ENCODE measurements around the gene TMEM120B.
"Not testable (repeated sequence)": the region's sequence is repeated elsewhere in the genome, so short reads cannot be mapped to it uniquely, and the experiment has no call there.

Gene TMEM120B

GRCh38 chr12:121705514-121705913 is 7.0 kb upstream of the TMEM120B start:
- in situ Hi-C loops (cut with HindIII; ENCODE audit: low pct_ligation_motif_present, low pct_unique_long_range_greater_than_20kb, low sequenced_read_pairs): no loop called here
- no peak for DNase-seq

- in situ Hi-C loops (cut with HindIII; ENCODE audit: low pct_ligation_motif_present, low pct_unique_long_range_greater_than_20kb, low sequenced_read_pairs): no loop called here
- no peak for DNase-seq
These were observed 4.1 kb upstream of the TMEM120B start for GRCh38 chr12:121708313-121709063.

GRCh38 chr12:121709064-121709424 is 3.5 kb upstream of the TMEM120B start:
- in situ Hi-C loops (cut with HindIII; ENCODE audit: low pct_ligation_motif_present, low pct_unique_long_range_greater_than_20kb, low sequenced_read_pairs); DNase-seq: not testable (repeated sequence)

- in situ Hi-C loops (cut with HindIII; ENCODE audit: low pct_ligation_motif_present, low pct_unique_long_range_greater_than_20kb, low sequenced_read_pairs): no loop called here
- DNase-seq: peak; percentile 30
These were observed 3.0 kb upstream of the TMEM120B start for GRCh38 chr12:121709478-121709961.

- in situ Hi-C loops (cut with HindIII; ENCODE audit: low pct_ligation_motif_present, low pct_unique_long_range_greater_than_20kb, low sequenced_read_pairs): no loop called here
- DNase-seq: peak; percentile 32
These were observed 977 bp upstream of the TMEM120B start for GRCh38 chr12:121711361-121712189.

GRCh38 chr12:121712190-121712460 is 427 bp upstream of the TMEM120B start:
- in situ Hi-C loops (cut with HindIII; ENCODE audit: low pct_ligation_motif_present, low pct_unique_long_range_greater_than_20kb, low sequenced_read_pairs): no loop called here
- DNase-seq: no peak

GRCh38 chr12:121713257-121713777 is 765 bp downstream of the TMEM120B start:
- in situ Hi-C loops (cut with HindIII; ENCODE audit: low pct_ligation_motif_present, low pct_unique_long_range_greater_than_20kb, low sequenced_read_pairs): no loop called here
- no peak for DNase-seq

- in situ Hi-C loops (cut with HindIII; ENCODE audit: low pct_ligation_motif_present, low pct_unique_long_range_greater_than_20kb, low sequenced_read_pairs): no loop called here
- DNase-seq: no peak
These were observed 1.2 kb downstream of the TMEM120B start for GRCh38 chr12:121713793-121714192.

- DNase-seq; in situ Hi-C loops (cut with HindIII; ENCODE audit: low pct_ligation_motif_present, low pct_unique_long_range_greater_than_20kb, low sequenced_read_pairs): not testable (repeated sequence)
These were observed 2.5 kb downstream of the TMEM120B start for GRCh38 chr12:121715055-121715454.

GRCh38 chr12:121715862-121716435 is 3.4 kb downstream of the TMEM120B start:
- in situ Hi-C loops (cut with HindIII; ENCODE audit: low pct_ligation_motif_present, low pct_unique_long_range_greater_than_20kb, low sequenced_read_pairs): no loop called here
- no peak for DNase-seq

- in situ Hi-C loops (cut with HindIII; ENCODE audit: low pct_ligation_motif_present, low pct_unique_long_range_greater_than_20kb, low sequenced_read_pairs): no loop called here
- DNase-seq: no peak
These were observed 4.6 kb downstream of the TMEM120B start for GRCh38 chr12:121717041-121717699.

GRCh38 chr12:121718653-121719239 is 6.2 kb downstream of the TMEM120B start:
- in situ Hi-C loops (cut with HindIII; ENCODE audit: low pct_ligation_motif_present, low pct_unique_long_range_greater_than_20kb, low sequenced_read_pairs): no loop called here
- DNase-seq: no peak

GRCh38 chr12:121719926-121720414 is 7.4 kb downstream of the TMEM120B start:
- in situ Hi-C loops (cut with HindIII; ENCODE audit: low pct_ligation_motif_present, low pct_unique_long_range_greater_than_20kb, low sequenced_read_pairs): no loop called here
- peak; percentile 94 for DNase-seq

GRCh38 chr12:121720762-121721161 is 8.2 kb downstream of the TMEM120B start:
- no peak for DNase-seq
- in situ Hi-C loops (cut with HindIII; ENCODE audit: low pct_ligation_motif_present, low pct_unique_long_range_greater_than_20kb, low sequenced_read_pairs): no loop called here

GRCh38 chr12:121722511-121722910 is 10.0 kb downstream of the TMEM120B start:
- DNase-seq: no peak
- in situ Hi-C loops (cut with HindIII; ENCODE audit: low pct_ligation_motif_present, low pct_unique_long_range_greater_than_20kb, low sequenced_read_pairs): no loop called here

GRCh38 chr12:121723200-121723599 is 10.6 kb downstream of the TMEM120B start:
- peak; percentile 21 for DNase-seq
- in situ Hi-C loops (cut with HindIII; ENCODE audit: low pct_ligation_motif_present, low pct_unique_long_range_greater_than_20kb, low sequenced_read_pairs): no loop called here

- DNase-seq: no peak
- in situ Hi-C loops (cut with HindIII; ENCODE audit: low pct_ligation_motif_present, low pct_unique_long_range_greater_than_20kb, low sequenced_read_pairs): no loop called here
These were observed 12.4 kb downstream of the TMEM120B start for GRCh38 chr12:121724925-121725324.

- DNase-seq: no peak
- in situ Hi-C loops (cut with HindIII; ENCODE audit: low pct_ligation_motif_present, low pct_unique_long_range_greater_than_20kb, low sequenced_read_pairs): no loop called here
These were observed 12.9 kb downstream of the TMEM120B start for GRCh38 chr12:121725423-121725822.

Data from ACHN (cell line).